WTC11 (cell line): ENCODE data around the gene SLC34A1.

ENCODE experiments used
- ESRRA ChIP-seq: sonication (generic); formaldehyde crosslinking; IDR thresholded peaks from 2 replicates; pipeline ENCODE4 v1.8.1; 2022; ENCODE audit warnings: mild to moderate bottlenecking, missing genetic modification reagents, borderline replicate concordance
- FOXJ3 ChIP-seq: sonication (generic); formaldehyde crosslinking; IDR thresholded peaks from 2 replicates; pipeline ENCODE4 v1.9.0; 2021; ENCODE audit warnings: missing genetic modification reagents, mild to moderate bottlenecking, borderline replicate concordance
- NR3C1 ChIP-seq: sonication (generic); formaldehyde crosslinking; conservative IDR thresholded peaks from 2 replicates; pipeline ENCODE4 v1.8.1; 2023; ENCODE audit warnings: low read depth, mild to moderate bottlenecking, missing genetic modification reagents
- SP1 ChIP-seq: sonication (generic); formaldehyde crosslinking; conservative IDR thresholded peaks from 2 replicates; pipeline ENCODE4 v1.8.1; 2022; ENCODE audit warnings: missing genetic modification reagents
- TCF7 ChIP-seq: sonication (generic); formaldehyde crosslinking; IDR thresholded peaks from 2 replicates; pipeline ENCODE4 v1.8.0; 2022; ENCODE audit warnings: mild to moderate bottlenecking, low read depth, missing genetic modification reagents, moderate library complexity
- ZNF232 ChIP-seq: sonication (generic); formaldehyde crosslinking; IDR thresholded peaks from 2 replicates; pipeline ENCODE4 v1.8.0; 2022; ENCODE audit warnings: mild to moderate bottlenecking, missing genetic modification reagents
- ZNF263 ChIP-seq: sonication (generic); formaldehyde crosslinking; IDR thresholded peaks from 2 replicates; pipeline ENCODE4 v1.8.1; 2022; ENCODE audit warnings: low read depth, mild to moderate bottlenecking, moderate library complexity, missing genetic modification reagents
- TF ChIP-seq, protein P1 (sequence below): fragments of 200-600 bp; IDR thresholded peaks from 2 replicates; pipeline ENCODE4 v1.8.0; 2022; ENCODE audit warnings: antibody characterized with exemption
- TF ChIP-seq, protein P2 (sequence below): sonication (generic); formaldehyde crosslinking; IDR thresholded peaks from 2 replicates; pipeline ENCODE4 v1.8.1; 2022; ENCODE audit warnings: missing genetic modification reagents, borderline replicate concordance
- TF ChIP-seq, protein P3 (sequence below): sonication (generic); formaldehyde crosslinking; IDR thresholded peaks from 2 replicates; pipeline ENCODE4 v1.8.1; 2022; ENCODE audit warnings: mild to moderate bottlenecking, missing genetic modification reagents, moderate library complexity, borderline replicate concordance
- TF ChIP-seq, protein P4 (sequence below): sonication (generic); formaldehyde crosslinking; IDR thresholded peaks from 2 replicates; pipeline ENCODE4 v1.8.1; 2023; ENCODE audit warnings: mild to moderate bottlenecking, missing genetic modification reagents, moderate library complexity

DNA sequence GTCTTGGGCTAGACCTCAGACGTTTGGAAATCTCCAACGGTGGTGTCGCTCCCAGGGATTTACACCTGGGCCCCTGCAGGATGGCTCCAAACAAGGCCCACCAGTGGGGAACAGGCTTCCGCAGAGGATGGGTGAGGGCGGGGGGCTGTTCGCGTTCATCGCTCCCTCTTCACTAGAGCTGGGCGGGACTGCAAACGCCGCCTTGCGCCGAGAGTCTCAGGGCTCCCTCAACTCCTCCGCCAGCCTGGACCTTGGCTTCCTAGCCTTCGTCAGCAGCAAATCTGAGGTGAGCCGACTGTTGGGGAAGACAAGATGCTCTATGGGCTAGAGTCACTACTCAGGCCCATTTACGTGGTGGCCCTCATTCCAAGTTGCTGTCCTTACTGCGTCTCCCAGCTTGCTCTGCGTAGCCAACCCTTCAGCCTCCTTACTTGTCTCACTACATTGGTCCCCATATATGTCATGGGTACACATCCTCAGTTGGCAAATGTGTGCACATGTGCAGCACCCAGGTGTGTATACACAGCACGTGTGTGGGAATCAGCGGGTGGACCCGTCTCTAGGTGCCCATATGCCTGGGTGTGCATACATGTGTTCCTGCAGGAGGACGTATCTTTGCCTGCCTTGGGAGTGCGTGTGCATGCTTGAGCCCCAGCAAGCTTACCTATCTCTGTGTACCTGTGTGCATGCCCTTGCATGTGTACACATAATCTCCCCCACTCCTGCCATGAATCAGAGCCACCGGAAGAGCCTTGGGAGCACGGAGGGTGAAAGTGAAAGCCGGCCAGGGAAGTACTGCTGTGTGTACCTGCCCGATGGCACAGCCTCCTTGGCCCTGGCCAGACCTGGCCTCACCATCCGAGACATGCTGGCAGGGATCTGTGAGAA lies 16.0 kb upstream of the SLC34A1 start:
- TF ChIP-seq, protein P1, sequence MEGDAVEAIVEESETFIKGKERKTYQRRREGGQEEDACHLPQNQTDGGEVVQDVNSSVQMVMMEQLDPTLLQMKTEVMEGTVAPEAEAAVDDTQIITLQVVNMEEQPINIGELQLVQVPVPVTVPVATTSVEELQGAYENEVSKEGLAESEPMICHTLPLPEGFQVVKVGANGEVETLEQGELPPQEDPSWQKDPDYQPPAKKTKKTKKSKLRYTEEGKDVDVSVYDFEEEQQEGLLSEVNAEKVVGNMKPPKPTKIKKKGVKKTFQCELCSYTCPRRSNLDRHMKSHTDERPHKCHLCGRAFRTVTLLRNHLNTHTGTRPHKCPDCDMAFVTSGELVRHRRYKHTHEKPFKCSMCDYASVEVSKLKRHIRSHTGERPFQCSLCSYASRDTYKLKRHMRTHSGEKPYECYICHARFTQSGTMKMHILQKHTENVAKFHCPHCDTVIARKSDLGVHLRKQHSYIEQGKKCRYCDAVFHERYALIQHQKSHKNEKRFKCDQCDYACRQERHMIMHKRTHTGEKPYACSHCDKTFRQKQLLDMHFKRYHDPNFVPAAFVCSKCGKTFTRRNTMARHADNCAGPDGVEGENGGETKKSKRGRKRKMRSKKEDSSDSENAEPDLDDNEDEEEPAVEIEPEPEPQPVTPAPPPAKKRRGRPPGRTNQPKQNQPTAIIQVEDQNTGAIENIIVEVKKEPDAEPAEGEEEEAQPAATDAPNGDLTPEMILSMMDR: no peak
- TF ChIP-seq TCF7 (no peak), NR3C1 (CRISPR knock-in tag) (no peak), FOXJ3 (CRISPR knock-in tag) (no peak), SP1 (no peak), ZNF232 (CRISPR knock-in tag) (no peak), ZNF263 (no peak), ESRRA (CRISPR knock-in tag) (no peak)
- TF ChIP-seq, protein P2, sequence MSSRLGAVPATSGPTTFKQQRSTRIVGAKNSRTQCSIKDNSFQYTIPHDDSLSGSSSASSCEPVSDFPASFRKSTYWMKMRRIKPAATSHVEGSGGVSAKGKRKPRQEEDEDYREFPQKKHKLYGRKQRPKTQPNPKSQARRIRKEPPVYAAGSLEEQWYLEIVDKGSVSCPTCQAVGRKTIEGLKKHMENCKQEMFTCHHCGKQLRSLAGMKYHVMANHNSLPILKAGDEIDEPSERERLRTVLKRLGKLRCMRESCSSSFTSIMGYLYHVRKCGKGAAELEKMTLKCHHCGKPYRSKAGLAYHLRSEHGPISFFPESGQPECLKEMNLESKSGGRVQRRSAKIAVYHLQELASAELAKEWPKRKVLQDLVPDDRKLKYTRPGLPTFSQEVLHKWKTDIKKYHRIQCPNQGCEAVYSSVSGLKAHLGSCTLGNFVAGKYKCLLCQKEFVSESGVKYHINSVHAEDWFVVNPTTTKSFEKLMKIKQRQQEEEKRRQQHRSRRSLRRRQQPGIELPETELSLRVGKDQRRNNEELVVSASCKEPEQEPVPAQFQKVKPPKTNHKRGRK (CRISPR knock-in tag): no peak
- TF ChIP-seq, protein P3, sequence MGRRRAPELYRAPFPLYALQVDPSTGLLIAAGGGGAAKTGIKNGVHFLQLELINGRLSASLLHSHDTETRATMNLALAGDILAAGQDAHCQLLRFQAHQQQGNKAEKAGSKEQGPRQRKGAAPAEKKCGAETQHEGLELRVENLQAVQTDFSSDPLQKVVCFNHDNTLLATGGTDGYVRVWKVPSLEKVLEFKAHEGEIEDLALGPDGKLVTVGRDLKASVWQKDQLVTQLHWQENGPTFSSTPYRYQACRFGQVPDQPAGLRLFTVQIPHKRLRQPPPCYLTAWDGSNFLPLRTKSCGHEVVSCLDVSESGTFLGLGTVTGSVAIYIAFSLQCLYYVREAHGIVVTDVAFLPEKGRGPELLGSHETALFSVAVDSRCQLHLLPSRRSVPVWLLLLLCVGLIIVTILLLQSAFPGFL: no peak
- TF ChIP-seq, protein P4, sequence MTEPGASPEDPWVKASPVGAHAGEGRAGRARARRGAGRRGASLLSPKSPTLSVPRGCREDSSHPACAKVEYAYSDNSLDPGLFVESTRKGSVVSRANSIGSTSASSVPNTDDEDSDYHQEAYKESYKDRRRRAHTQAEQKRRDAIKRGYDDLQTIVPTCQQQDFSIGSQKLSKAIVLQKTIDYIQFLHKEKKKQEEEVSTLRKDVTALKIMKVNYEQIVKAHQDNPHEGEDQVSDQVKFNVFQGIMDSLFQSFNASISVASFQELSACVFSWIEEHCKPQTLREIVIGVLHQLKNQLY (CRISPR knock-in tag): no peak
